Midbrain (tissue), 1 donor: ENCODE data around the gene MAU2.
"Not testable (repeated sequence)": the region's sequence is repeated elsewhere in the genome, so short reads cannot be mapped to it uniquely, and the experiment has no call there.

Source experiments
- DNase-seq: peaks from one replicate; lab custom pipeline; 2025; lab: John Stamatoyannopoulos, UW

Gene MAU2

DNA sequence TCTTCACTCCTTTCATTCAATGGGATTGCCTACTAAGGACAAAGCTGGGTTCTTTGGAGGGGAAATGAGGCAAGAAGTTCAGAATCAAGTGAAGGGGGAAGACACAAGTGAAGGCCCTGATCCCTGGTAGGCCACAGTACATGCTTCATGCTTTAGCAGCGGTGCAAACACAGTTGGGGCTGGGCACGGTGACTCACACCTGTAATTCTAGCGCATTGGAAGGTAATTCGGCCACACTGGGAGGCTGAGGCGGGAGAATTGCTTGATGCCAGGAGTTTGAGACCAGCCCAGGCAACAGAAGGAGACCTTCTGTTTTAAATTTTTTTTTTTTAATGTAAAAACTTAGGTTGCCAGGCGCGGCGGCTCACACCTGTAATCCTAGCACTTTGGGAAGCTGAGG is 61.5 kb downstream of the MAU2 start:
- DNase-seq, result no peak

- no peak for DNase-seq
Observed at GRCh38 chr19:19384486-19384885, 63.9 kb downstream of the MAU2 start.

- DNase-seq, result peak; percentile 100
Observed at GRCh38 chr19:19385131-19385895, 64.7 kb downstream of the MAU2 start.

DNA sequence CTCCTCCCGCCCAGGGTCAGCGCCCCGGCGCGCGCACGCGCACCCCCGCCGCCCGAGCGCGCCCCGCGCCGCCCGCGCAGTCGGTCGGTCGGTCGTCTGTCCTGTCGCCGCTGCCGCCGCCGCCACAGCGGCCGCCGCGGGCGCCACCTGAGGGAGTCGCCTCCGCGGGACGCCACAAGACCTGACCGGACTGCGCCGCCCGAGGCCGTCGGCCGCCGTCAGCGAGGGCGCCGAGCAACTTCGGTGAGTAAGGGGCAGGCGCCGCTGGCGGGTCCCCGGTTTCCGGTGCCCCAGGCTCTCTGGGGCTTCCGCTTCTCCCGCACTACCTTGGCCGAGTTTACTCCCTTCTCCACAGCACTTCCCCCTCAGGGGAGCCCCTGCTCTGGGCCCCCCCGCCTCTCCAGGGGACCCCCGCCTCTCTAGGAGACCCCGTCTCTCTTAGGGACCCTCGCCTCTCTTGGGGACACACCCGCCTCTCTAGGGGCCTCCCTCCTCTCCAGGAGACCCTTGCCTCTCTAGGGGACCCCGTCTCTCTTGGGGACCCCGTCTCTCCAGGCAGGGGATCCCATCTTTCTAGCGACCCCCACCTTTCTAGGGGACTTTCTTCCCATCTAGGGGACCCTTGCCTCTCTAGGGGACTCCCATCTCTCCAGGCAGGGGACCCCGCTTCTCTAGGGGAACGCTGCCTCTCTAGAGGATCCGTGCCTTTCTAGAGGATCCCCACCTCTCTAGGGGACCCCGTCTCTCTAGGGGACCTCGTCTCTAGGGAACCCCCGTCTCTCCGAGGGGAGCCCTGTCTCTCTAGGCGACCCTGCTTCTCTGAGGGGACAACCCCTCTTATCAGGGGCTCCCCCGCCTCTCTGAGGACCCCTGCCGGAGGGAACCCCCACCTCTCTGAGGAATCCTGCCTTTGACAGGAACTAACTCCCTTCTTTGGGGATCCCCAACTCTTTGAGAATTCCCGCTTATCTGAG is 65.6 kb downstream of the MAU2 start:
- DNase-seq, result no peak

DNA sequence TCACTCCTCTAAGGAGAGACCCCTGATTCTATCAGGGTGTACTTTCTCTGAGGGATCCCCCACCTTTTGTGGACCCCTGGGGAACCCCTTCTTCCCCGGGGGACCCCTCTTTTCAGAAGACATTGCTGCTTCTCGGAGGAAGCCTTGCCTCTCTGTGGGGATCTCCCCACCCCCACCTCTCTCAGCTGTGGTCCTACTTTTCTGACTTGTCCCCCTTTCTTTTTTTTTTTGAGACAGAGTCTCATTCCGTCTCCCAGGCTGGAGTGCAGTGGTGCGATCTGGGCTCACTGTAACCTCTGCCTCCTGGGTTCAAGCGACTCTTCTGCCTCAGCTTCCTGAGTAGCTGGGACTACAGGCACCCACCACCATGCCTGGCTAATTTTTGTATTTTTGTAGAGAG is 66.5 kb downstream of the MAU2 start:
- DNase-seq, result no peak

DNA sequence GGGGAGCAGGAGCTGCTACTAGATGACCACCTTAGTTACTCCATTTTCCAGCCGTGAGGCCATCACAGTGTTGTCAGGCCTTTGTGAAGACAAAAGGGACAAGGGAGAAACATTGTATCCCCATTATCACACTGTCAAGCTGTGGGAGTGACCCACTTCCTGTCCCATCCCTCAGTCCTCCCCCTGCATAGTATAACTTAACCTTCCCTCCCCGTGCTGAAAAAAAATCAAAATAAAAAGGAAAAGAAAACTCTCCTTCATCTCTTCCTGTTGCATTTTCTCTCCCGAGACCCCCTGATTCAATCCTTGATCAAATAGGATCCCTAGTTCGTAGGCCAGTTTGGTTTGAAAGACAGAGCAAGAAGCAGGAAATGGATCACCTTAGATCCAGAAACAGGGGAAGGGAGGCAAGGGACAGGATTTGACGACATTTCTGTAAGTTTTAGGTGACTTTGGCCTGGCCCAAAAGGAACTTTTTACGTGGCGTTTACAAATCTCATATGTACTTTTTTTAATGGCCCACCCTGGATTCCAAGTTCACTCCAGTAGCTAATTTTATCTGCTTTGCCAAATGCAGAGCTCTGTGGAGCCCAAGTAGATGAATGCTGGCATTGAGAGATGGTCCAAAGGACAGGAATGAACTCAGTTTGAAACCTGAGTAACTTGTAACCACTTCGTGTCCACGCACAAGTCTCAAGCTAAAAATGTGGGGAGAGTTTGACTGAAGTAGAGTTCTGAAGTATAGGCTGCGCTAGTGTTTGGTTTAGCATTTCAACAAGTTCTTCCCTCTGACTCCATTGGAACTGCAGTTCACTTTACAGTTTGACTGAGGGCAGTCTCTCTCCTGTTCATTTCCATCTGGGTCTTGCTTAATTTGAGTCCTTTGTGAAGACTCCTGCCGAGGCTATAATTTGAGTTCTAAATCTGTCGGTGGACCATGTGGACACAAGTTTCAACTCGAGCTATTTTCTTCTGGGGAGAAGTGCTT is 68.2 kb downstream of the MAU2 start:
- no peak for DNase-seq

- not testable (repeated sequence) for DNase-seq
Observed at GRCh38 chr19:19389683-19390082, 69.1 kb downstream of the MAU2 start.

- DNase-seq, result not testable (repeated sequence)
Observed at GRCh38 chr19:19394333-19394732, 73.7 kb downstream of the MAU2 start.

- DNase-seq, result no peak
Observed at GRCh38 chr19:19399733-19400433, 79.3 kb downstream of the MAU2 start.

DNA sequence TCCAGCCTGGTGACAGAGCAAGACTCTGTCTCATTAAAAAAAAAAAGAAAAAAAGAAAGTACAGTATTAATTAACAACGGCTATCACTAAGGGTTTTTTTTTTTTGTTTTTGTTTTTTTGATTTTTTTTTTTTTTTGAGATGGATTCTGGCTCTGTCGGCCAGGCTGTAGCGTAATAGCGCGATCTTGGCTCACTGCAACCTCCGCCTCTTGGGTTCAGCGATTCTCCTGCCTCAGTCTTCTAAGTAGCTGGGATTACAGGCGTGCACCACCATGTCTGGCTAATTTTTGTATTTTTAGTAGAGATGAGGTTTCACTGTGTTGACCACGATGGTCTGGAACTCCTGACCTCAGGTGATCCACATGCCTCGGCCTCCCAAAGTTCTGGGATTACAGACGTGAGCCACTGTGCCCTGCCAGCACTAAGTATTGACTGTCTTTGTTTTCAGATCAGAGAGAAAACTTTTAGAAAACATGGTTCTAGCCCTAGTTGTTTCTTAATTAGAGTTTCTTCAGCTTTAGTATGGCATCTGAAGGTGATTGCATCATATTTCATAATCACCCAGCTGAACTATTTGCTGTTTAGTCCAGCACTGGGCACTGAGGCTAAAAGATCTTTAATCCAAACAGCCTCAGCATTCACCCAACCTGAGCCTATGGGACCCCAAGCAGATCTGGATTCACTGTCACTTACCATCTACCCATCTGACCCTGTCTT is 82.2 kb downstream of the MAU2 start:
- DNase-seq, result no peak

GRCh38 chr19:19403373-19403901 is 82.8 kb downstream of the MAU2 start:
- DNase-seq, result no peak

GRCh38 chr19:19404879-19405860 is 84.5 kb downstream of the MAU2 start, which contains the start of gene GATAD2A:
Gene GATAD2A (plus strand): TSS chr19:19405675. CDS start chr19:19465346, 59,671 bp downstream.
- peak; percentile 97 for DNase-seq

DNA sequence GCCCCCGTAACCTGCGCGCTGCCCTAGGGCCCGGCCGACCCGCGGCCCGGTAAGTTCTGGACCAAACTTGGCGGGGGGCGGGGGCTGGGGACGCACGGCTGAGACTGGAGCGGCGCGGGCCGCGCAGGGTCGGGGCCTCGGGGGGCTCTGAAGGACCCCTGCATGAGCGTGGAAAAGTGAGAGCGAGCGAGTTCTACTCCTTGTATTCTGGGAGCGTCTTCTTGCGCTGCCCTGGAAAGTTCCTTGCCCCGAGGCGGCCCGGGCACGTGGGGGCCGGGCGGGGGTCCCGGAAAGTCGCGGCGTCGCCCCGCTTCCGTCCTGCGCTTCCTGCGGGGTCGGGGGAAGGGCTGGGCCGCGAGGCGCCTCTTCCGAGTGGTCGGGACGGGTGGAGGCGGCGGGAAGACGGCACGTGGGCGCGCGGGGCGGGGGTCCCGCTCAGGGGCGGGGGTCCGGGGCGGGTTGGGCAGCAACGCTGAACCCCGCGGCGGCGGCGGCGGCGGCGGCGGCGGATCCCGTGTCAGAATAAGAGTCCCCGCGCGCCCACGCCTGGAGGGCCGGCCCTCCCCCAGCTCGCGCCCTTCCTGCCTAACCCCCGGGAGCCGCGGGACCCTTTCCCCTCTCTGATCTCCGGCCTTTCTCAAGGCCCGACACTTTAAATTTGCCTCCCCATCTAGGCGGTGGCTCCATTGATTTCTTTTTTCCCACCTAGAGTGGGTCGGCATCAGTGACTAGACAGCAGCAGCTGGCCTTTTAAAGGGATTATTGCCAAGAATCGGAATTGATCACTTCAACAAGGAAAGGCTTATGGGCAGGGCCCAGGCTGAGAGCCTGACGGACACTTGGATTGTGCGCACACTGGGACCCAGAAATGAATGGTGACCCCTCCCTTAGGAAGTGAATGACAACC is 85.6 kb downstream of the MAU2 start:
- peak; percentile 33 for DNase-seq

GRCh38 chr19:19406878-19407632 is 86.4 kb downstream of the MAU2 start:
- DNase-seq, result peak; percentile 40

DNA sequence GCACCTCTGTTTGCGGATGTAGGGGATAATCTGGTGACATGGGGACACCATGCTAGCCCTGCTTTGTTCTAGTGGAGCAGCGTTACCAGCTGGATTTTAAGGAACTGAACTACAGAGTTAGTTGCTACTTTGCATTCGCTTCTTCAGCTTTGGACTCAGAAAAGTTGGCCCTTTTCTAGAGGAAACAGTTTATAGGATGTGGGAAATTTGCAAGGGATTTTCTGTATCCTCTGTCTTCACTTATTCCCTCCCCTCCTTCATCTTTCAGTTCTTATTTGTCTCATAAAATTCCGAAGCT is 87.0 kb downstream of the MAU2 start:
- no peak for DNase-seq
